Breast epithelium (tissue), 3 donors: ENCODE results near the gene LRRFIP2.

Experiments used
- POLR2A ChIP-seq: fragments of 450-650 bp; IDR thresholded peaks from one replicate; pipeline ENCODE4 v1.6.1; 2016; ENCODE audit warnings: antibody characterized with exemption, mild to moderate bottlenecking, moderate library complexity
- TF ChIP-seq, protein P1 (sequence below), 3 donors: fragments of 450-650 bp; IDR thresholded peaks; one replicate each; pipeline ENCODE4 v1.5.1; 2016 to 2017; ENCODE audit warnings: antibody characterized with exemption in 3 of 3, mild to moderate bottlenecking in 3 of 3, moderate library complexity in 3 of 3

DNA sequence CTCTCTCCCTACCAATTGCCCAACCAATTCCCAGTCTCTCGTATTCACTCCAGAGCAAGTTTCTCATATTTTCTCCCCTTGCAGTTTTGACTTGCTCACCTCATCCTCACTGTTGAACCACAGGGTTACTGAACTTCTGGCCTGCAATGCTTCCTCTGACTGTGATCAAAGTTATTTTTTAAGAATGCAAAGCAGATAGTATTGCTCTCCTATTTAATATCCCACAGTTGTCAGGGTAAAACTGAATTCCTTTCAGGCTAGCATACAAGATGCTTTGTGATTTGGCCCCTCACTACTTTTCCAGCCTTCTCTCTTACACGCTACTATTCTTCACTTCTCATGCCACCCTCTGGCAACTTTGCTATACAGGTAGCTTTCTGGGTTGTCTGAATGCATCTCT lies 80.9 kb downstream of the LRRFIP2 start:
- TF ChIP-seq POLR2A = no peak
- TF ChIP-seq, protein P1, sequence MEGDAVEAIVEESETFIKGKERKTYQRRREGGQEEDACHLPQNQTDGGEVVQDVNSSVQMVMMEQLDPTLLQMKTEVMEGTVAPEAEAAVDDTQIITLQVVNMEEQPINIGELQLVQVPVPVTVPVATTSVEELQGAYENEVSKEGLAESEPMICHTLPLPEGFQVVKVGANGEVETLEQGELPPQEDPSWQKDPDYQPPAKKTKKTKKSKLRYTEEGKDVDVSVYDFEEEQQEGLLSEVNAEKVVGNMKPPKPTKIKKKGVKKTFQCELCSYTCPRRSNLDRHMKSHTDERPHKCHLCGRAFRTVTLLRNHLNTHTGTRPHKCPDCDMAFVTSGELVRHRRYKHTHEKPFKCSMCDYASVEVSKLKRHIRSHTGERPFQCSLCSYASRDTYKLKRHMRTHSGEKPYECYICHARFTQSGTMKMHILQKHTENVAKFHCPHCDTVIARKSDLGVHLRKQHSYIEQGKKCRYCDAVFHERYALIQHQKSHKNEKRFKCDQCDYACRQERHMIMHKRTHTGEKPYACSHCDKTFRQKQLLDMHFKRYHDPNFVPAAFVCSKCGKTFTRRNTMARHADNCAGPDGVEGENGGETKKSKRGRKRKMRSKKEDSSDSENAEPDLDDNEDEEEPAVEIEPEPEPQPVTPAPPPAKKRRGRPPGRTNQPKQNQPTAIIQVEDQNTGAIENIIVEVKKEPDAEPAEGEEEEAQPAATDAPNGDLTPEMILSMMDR (IDR thresholded peaks at IDR 0.05) = no peak
